PC-9 (cell line): ENCODE measurements around the gene CEP70. TPM values are rescaled to one million over a fixed set of nuclear protein-coding genes. Genes with fewer than 3 reads are reported as not detected.

Experiments used
- BruUV-seq: library from RNA; stranded (reverse); fragments of 400-500 nt; replicated peaks from 2 replicates; lab custom pipeline; 2021; lab: Mats Ljungman, UMichigan
- CTCF ChIA-PET: fragments of 300-600 bp; sonication (Branson Sonifier 250); formaldehyde crosslinking; loops from one replicate; lab custom pipeline; 2022; ENCODE audit warnings: antibody characterized with exemption; lab: Charles Lee
- POLR2A ChIA-PET: fragments of 300-600 bp; sonication (Branson Sonifier 250); formaldehyde crosslinking; loops from one replicate; lab custom pipeline; 2022; ENCODE audit warnings: antibody characterized with exemption; ENCODE audit not compliant: unreplicated experiment; lab: Charles Lee
- DNase-seq, 2 experiments: peaks; one replicate each; pipeline versions ENCODE4 v3.0.0 to v3.0.0-alpha.2; 2015 to 2022; ENCODE audit warnings: mixed read lengths in 1 of 2
- H2AFZ ChIP-seq: fragments of 200-600 bp; sonication (generic); 2 replicates; pipeline ENCODE4 v1.8.1; 2017; ENCODE audit warnings: antibody characterized with exemption
- H3F3A ChIP-seq: fragments of 200-600 bp; sonication (generic); 2 replicates; pipeline ENCODE4 v1.8.1; 2017; ENCODE audit warnings: antibody characterized with exemption, mild to moderate bottlenecking, low read depth; ENCODE audit not compliant: insufficient read depth
- H3K27ac ChIP-seq: fragments of 200-600 bp; sonication (generic); 2 replicates; pipeline ENCODE4 v1.6.1; 2016; ENCODE audit warnings: mixed run types
- H3K27me3 ChIP-seq: fragments of 200-600 bp; sonication (generic); 2 replicates; pipeline ENCODE4 v1.6.1; 2016; ENCODE audit warnings: low read depth, mixed run types; ENCODE audit not compliant: insufficient read depth
- H3K36me3 ChIP-seq: fragments of 200-600 bp; sonication (generic); 2 replicates; pipeline ENCODE4 v1.6.1; 2016; ENCODE audit warnings: low read depth, mixed run types
- H3K4me1 ChIP-seq: fragments of 200-600 bp; sonication (generic); replicated peaks from 2 replicates; pipeline ENCODE4 v1.6.1; 2016; ENCODE audit warnings: mixed run types; ENCODE audit not compliant: insufficient read depth
- H3K4me2 ChIP-seq: fragments of 200-600 bp; sonication (generic); 2 replicates; pipeline ENCODE4 v1.6.1; 2017; ENCODE audit warnings: mixed run types
- H3K4me3 ChIP-seq: fragments of 200-600 bp; sonication (generic); 2 replicates; pipeline ENCODE4 v1.6.1; 2016; ENCODE audit warnings: mixed run types
- H3K79me2 ChIP-seq: fragments of 200-600 bp; sonication (generic); 2 replicates; pipeline ENCODE4 v1.6.1; 2017; ENCODE audit warnings: low read depth, mixed run types
- H3K9me2 ChIP-seq: fragments of 200-600 bp; sonication (generic); 2 replicates; pipeline ENCODE4 v1.8.1; 2017; ENCODE audit warnings: mild to moderate bottlenecking; ENCODE audit not compliant: insufficient read depth
- H3K9me3 ChIP-seq: fragments of 200-600 bp; sonication (generic); 2 replicates; pipeline ENCODE4 v1.8.1; 2016; ENCODE audit warnings: low read depth; ENCODE audit not compliant: insufficient read depth
- H4K20me1 ChIP-seq: fragments of 200-600 bp; sonication (generic); 2 replicates; pipeline ENCODE4 v1.8.1; 2017; ENCODE audit not compliant: insufficient read depth
- CTCF ChIP-seq: fragments of 200-600 bp; sonication (generic); conservative IDR thresholded peaks from 2 replicates; pipeline ENCODE4 v1.6.1; 2017; ENCODE audit warnings: mixed run types, antibody characterized with exemption, mild to moderate bottlenecking, moderate library complexity
- EZH2 ChIP-seq: fragments of 200-600 bp; sonication (generic); IDR thresholded peaks from 2 replicates; pipeline ENCODE4 v1.8.0; 2017; ENCODE audit warnings: antibody characterized with exemption, low read depth
- intact Hi-C: fragments of 100-400 bp; cut with micrococcal nuclease; formaldehyde crosslinking; loops from one replicate; pipeline ENCODE4 v1.10.0; 2022; ENCODE audit not compliant: unreplicated experiment
- total RNA-seq: library from RNA; stranded (reverse); gene quantifications from 2 replicates; pipeline ENCODE4 v1.2.3, GENCODE V29; 2021

The CEP70 gene
- total RNA-seq, 1 experiment from 2014 or later = 73.6 TPM

- BruUV-seq = no TSS peak
- ChIA-PET CTCF (interaction anchor here (0.6 kb wide), 1 partner anchor 1578 kb away, joined by 4 read pairs; no protein-coding TSS in a partner anchor), POLR2A (no interaction called here)
- DNase-seq = no peak
- no peak overlapping the region for H3K4me2 ChIP-seq
- no peaks in the 10 kb centered on the region for H3K4me1 ChIP-seq
- intact Hi-C loops = no loop called here
- no peak for TF ChIP-seq EZH2
- no peak for TF ChIP-seq CTCF
- no peaks in the 10 kb centered on the region for H3F3A ChIP-seq
- no peak overlapping the region for H3K27ac ChIP-seq
- H2AFZ ChIP-seq = no peak overlapping the region
- H3K9me2 ChIP-seq = no peaks in the 10 kb centered on the region
- 0 out of 2 replicates have a peak, but pooled peaks cover 3% of the 10 kb centered on the region for H3K36me3 ChIP-seq
- H3K79me2 ChIP-seq = no peaks in the 10 kb centered on the region
- H3K9me3 ChIP-seq = no peaks in the 10 kb centered on the region
- no peak overlapping the region for H3K4me3 ChIP-seq
- H4K20me1 ChIP-seq = no peaks in the 10 kb centered on the region
- H3K27me3 ChIP-seq = no peaks in the 10 kb centered on the region
Observed at GRCh38 chr3:138511945-138512344, 82.1 kb downstream of the CEP70 start.

GRCh38 chr3:138509586-138509985, 84.5 kb downstream of the CEP70 start:
- H3K79me2 ChIP-seq = no peaks in the 10 kb centered on the region
- H2AFZ ChIP-seq = no peak overlapping the region
- ChIA-PET POLR2A (no interaction called here), CTCF (no interaction called here)
- no peaks in the 10 kb centered on the region for H3K27me3 ChIP-seq
- TF ChIP-seq CTCF = no peak
- TF ChIP-seq EZH2 = no peak
- H3K4me3 ChIP-seq = no peak overlapping the region
- H3K9me3 ChIP-seq = no peaks in the 10 kb centered on the region
- intact Hi-C loops = no loop called here
- no TSS peak for BruUV-seq
- no peaks in the 10 kb centered on the region for H4K20me1 ChIP-seq
- no peak overlapping the region for H3K27ac ChIP-seq
- 0 out of 2 replicates have a peak, but pooled peaks cover 3% of the 10 kb centered on the region for H3K36me3 ChIP-seq
- no peaks in the 10 kb centered on the region for H3K9me2 ChIP-seq
- H3K4me2 ChIP-seq = no peak overlapping the region
- no peaks in the 10 kb centered on the region for H3K4me1 ChIP-seq
- H3F3A ChIP-seq = no peaks in the 10 kb centered on the region
- DNase-seq = no peak

GRCh38 chr3:138507524-138507923, 86.5 kb downstream of the CEP70 start:
- Histone ChIP-seq H3K4me3 (no peak overlapping the region), H3K9me2 (no peaks in the 10 kb centered on the region), H4K20me1 (no peaks in the 10 kb centered on the region), H3K4me2 (no peak overlapping the region), H3K27ac (no peak overlapping the region), H3K9me3 (no peaks in the 10 kb centered on the region), H3F3A (no peaks in the 10 kb centered on the region), H3K36me3 (0 out of 2 replicates have a peak, but pooled peaks cover 3% of the 10 kb centered on the region), H3K27me3 (no peaks in the 10 kb centered on the region), H3K79me2 (no peaks in the 10 kb centered on the region), H3K4me1 (no peaks in the 10 kb centered on the region), H2AFZ (no peak overlapping the region)
- POLR2A ChIA-PET = no interaction called here
- BruUV-seq = no TSS peak
- intact Hi-C loops = no loop called here
- no peak for DNase-seq
- CTCF ChIA-PET = no interaction called here
- TF ChIP-seq CTCF = no peak
- TF ChIP-seq EZH2 = no peak
